Suprapubic skin (tissue), 4 donors: ENCODE data around the gene ATAD3A.
"Not testable (repeated sequence)": the region's sequence is repeated elsewhere in the genome, so short reads cannot be mapped to it uniquely, and the experiment has no call there.

Source experiments
- CTCF ChIP-seq, 2 donors: fragments of 200-600 bp in 1 of 2; fragments of 450-650 bp in 1 of 2; sonication (generic) in 1 of 2; IDR thresholded peaks; one replicate each; pipeline ENCODE4 v1.5.1; 2016 to 2019; ENCODE audit warnings: antibody characterized with exemption in 2 of 2, mild to moderate bottlenecking in 1 of 2, moderate library complexity in 1 of 2
- POLR2A ChIP-seq, 2 donors: fragments of 450-650 bp; IDR thresholded peaks; one replicate each; pipeline ENCODE4 v1.6.1; 2017; ENCODE audit warnings: antibody characterized with exemption in 2 of 2, mild to moderate bottlenecking in 2 of 2, moderate library complexity in 2 of 2
- POLR2AphosphoS5 ChIP-seq, 3 donors: sonication (generic); formaldehyde crosslinking; IDR thresholded peaks; one replicate each; pipeline ENCODE4 v1.6.1; 2017; ENCODE audit warnings: antibody characterized with exemption in 3 of 3

GRCh38 chr1:1514376-1514775 lies 2.4 kb downstream of the ATAD3A start:
- TF ChIP-seq CTCF, POLR2AphosphoS5, POLR2A (IDR thresholded peaks at IDR 0.05): not testable (repeated sequence)
